GM13977 (cell line): Measurements from ENCODE around the gene LRIT1.
"Not testable (repeated sequence)": the region's sequence is repeated elsewhere in the genome, so short reads cannot be mapped to it uniquely, and the experiment has no call there.

ENCODE experiments used
- DNase-seq: peaks from one replicate; pipeline ENCODE4 v3.0.0; 2012; ENCODE audit warnings: low spot score
- CTCF ChIP-seq: IDR thresholded peaks from 2 replicates; pipeline ENCODE4 v1.5.1; 2012; ENCODE audit warnings: mild to moderate bottlenecking, control low read depth; ENCODE audit not compliant: insufficient read depth; ENCODE audit errors: extremely low read depth, missing control alignments
- in situ Hi-C: fragments of 300-500 bp; cut with MboI; formaldehyde crosslinking; loops from one replicate; pipeline ENCODE4 v1.12.0; 2022; ENCODE audit warnings: low sequenced_read_pairs, low pct_unique_long_range_greater_than_20kb, mixed read lengths, inconsistent platforms; ENCODE audit not compliant: unreplicated experiment

LRIT1 gene

GRCh38 chr10:84241185-84241790, at the start of gene LRIT1:
TSS of gene LRIT1 (minus strand) at chr10:84241546. CDS start at chr10:84241439, 107 bp downstream.
- in situ Hi-C loops: no loop called here
- TF ChIP-seq CTCF: no peak
- DNase-seq: no peak

GRCh38 chr10:84290235-84290634, 48.9 kb upstream of the LRIT1 start:
- in situ Hi-C loops: no loop called here
- TF ChIP-seq CTCF: no peak
- DNase-seq: no peak

- in situ Hi-C loops: no loop called here
- TF ChIP-seq CTCF: no peak
- DNase-seq: no peak
These were observed 48.3 kb upstream of the LRIT1 start for GRCh38 chr10:84289521-84290200.

GRCh38 chr10:84288151-84288550, 46.8 kb upstream of the LRIT1 start:
- TF ChIP-seq CTCF: no peak
- DNase-seq: no peak
- in situ Hi-C loops: no loop called here

GRCh38 chr10:84286695-84287094, 45.3 kb upstream of the LRIT1 start:
- in situ Hi-C loops: no loop called here
- TF ChIP-seq CTCF: no peak
- DNase-seq: no peak

- in situ Hi-C loops, DNase-seq: not testable (repeated sequence)
These were observed 38.6 kb upstream of the LRIT1 start for GRCh38 chr10:84279876-84280475.

- in situ Hi-C loops: no loop called here
- no peak for TF ChIP-seq CTCF
- DNase-seq: no peak
These were observed 29.4 kb upstream of the LRIT1 start for GRCh38 chr10:84270708-84271107.
